Sigmoid colon (tissue), 4 donors: Measurements from ENCODE around the gene ALDH4A1.

Experiments used
- EP300 ChIP-seq, 4 donors: sonication (generic); formaldehyde crosslinking; IDR thresholded peaks; one replicate each; pipeline ENCODE4 v1.6.1; 2017; ENCODE audit warnings: antibody characterized with exemption in 4 of 4
- POLR2A ChIP-seq, 2 donors: fragments of 450-650 bp; IDR thresholded peaks; one replicate each; pipeline ENCODE4 v1.6.1; 2016; ENCODE audit warnings: antibody characterized with exemption in 2 of 2, mild to moderate bottlenecking in 2 of 2, moderate library complexity in 2 of 2

- TF ChIP-seq EP300 (IDR thresholded peaks at IDR 0.05) (no peak), POLR2A (IDR thresholded peaks at IDR 0.05) (no peak)
These were observed 19.9 kb downstream of the ALDH4A1 start for GRCh38 chr1:18882486-18882885.
